Kidney (tissue), 14 donors: ENCODE measurements around the gene LSAMP. TPM values are rescaled to one million over a fixed set of nuclear protein-coding genes. Genes with fewer than 3 reads are reported as not detected.

Source experiments
- DNase-seq, 5 donors: peaks; one replicate each; pipeline ENCODE4 v3.0.0-alpha.2; 2013 to 2020
- FAIRE-seq: peaks from 2 replicates; lab custom pipeline; 2012; peaks lifted over from hg19 to GRCh38; lab: Jason Lieb, UNC
- H3K27ac ChIP-seq, 2 donors: one replicate each; pipeline ENCODE4 v1.7.0; 2013; ENCODE audit warnings: low read depth in 2 of 2, low read length in 2 of 2, inconsistent platforms in 1 of 2
- H3K27me3 ChIP-seq: one replicate; pipeline ENCODE4 v1.7.1; 2013; ENCODE audit warnings: low read length, inconsistent platforms; ENCODE audit not compliant: control insufficient read depth, insufficient read depth
- H3K36me3 ChIP-seq, 3 donors: one replicate each; pipeline versions ENCODE4 v1.7.0 to v1.7.1; 2013; ENCODE audit warnings: low read length in 3 of 3, control low read depth in 1 of 3, inconsistent platforms in 1 of 3; ENCODE audit not compliant: insufficient read depth in 3 of 3, control insufficient read depth in 2 of 3
- H3K4me1 ChIP-seq, 3 donors: one replicate each; pipeline versions ENCODE4 v1.7.0 to v1.7.1; 2013; ENCODE audit warnings: low read length in 3 of 3, inconsistent platforms in 1 of 3, low read depth in 1 of 3; ENCODE audit not compliant: control insufficient read depth in 2 of 3, insufficient read depth in 2 of 3
- H3K4me3 ChIP-seq, 3 donors: one replicate each; pipeline versions ENCODE4 v1.7.0 to v1.8.1; 2013; ENCODE audit warnings: low read length in 3 of 3, control low read depth in 1 of 3, inconsistent platforms in 1 of 3
- H3K9ac ChIP-seq, 3 donors: one replicate each; pipeline versions ENCODE4 v1.7.0 to v1.7.1; 2013; ENCODE audit warnings: low read length in 3 of 3, control low read depth in 1 of 3, inconsistent platforms in 1 of 3
- H3K9me3 ChIP-seq, 3 donors: one replicate each; pipeline versions ENCODE4 v1.7.0 to v1.7.1; 2013; ENCODE audit warnings: low read length in 3 of 3, control low read depth in 1 of 3, inconsistent platforms in 1 of 3; ENCODE audit not compliant: control insufficient read depth in 2 of 3, insufficient read depth in 1 of 3
- intact Hi-C: fragments of 100-400 bp; cut with DNase I; formaldehyde crosslinking; loops from one replicate; pipeline ENCODE4 v1.11.1; 2022
- polyA plus RNA-seq: library from polyadenylated mRNA; stranded (reverse); fragments of 350-450 nt; fragmentation: Illumina TruSeq; extraction: RNeasy Lipid Tissue Mini Kit (QIAGEN cat#74804); gene quantifications from one replicate; pipeline ENCODE4 v1.2.3, GENCODE V29; 2014; ENCODE audit warnings: low read depth, low replicate concordance; ENCODE audit not compliant: insufficient read depth
- total RNA-seq: library from RNA; stranded (reverse); fragmentation: NEBNext Ultra II Directional; extraction: Animal tissue kit (Norgen Biotek cat#: 25700); gene quantifications from one replicate; pipeline ENCODE4 v1.2.1, GENCODE V29; 2021
- TF ChIP-seq, protein P1 (sequence below): IDR thresholded peaks from 3 replicates; pipeline ENCODE4 v1.5.1; 2012; ENCODE audit warnings: mild to moderate bottlenecking, moderate library complexity, borderline replicate concordance; ENCODE audit not compliant: insufficient read depth; ENCODE audit errors: extremely low read depth
- donor health status: control.
- donor health status: control.
- donor health status: control.
- donor health status: control.
- donor health status: control.
- donor health status: DM: yes; HTN: yes; CAD: no.
- donor health status: Normal renal cell carcinoma (clear cell type).

LSAMP gene
- total and polyA plus RNA-seq, 2 donors from 2014 or later, result 1.4 to 3.5 TPM

- FAIRE-seq, result no peak
- TF ChIP-seq, protein P1, sequence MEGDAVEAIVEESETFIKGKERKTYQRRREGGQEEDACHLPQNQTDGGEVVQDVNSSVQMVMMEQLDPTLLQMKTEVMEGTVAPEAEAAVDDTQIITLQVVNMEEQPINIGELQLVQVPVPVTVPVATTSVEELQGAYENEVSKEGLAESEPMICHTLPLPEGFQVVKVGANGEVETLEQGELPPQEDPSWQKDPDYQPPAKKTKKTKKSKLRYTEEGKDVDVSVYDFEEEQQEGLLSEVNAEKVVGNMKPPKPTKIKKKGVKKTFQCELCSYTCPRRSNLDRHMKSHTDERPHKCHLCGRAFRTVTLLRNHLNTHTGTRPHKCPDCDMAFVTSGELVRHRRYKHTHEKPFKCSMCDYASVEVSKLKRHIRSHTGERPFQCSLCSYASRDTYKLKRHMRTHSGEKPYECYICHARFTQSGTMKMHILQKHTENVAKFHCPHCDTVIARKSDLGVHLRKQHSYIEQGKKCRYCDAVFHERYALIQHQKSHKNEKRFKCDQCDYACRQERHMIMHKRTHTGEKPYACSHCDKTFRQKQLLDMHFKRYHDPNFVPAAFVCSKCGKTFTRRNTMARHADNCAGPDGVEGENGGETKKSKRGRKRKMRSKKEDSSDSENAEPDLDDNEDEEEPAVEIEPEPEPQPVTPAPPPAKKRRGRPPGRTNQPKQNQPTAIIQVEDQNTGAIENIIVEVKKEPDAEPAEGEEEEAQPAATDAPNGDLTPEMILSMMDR, result no peak
- no peak for DNase-seq
- intact Hi-C loops, result no loop called here
- Histone ChIP-seq H3K27ac (no peak overlapping the region), H3K4me1 (no peaks in the 10 kb centered on the region), H3K9ac (no peak overlapping the region), H3K9me3 (no peaks in the 10 kb centered on the region), H3K27me3 (no peaks in the 10 kb centered on the region), H3K4me3 (no peak overlapping the region), H3K36me3 (no peaks in the 10 kb centered on the region)
These were observed 159.4 kb downstream of the LSAMP start for GRCh38 chr3:116285781-116286421.

- no peaks in the 10 kb centered on the region for H3K4me1 ChIP-seq
- H3K9me3 ChIP-seq, result no peaks in the 10 kb centered on the region
- no peaks in the 10 kb centered on the region for H3K27me3 ChIP-seq
- DNase-seq (no peak), FAIRE-seq (no peak)
- intact Hi-C loops, result no loop called here
- no peak overlapping the region for H3K27ac ChIP-seq
- no peak overlapping the region for H3K4me3 ChIP-seq
- H3K9ac ChIP-seq, result no peak overlapping the region
- TF ChIP-seq, protein P1, result no peak
- H3K36me3 ChIP-seq, result no peaks in the 10 kb centered on the region
These were observed 163.8 kb downstream of the LSAMP start for GRCh38 chr3:116281313-116282143.

DNA sequence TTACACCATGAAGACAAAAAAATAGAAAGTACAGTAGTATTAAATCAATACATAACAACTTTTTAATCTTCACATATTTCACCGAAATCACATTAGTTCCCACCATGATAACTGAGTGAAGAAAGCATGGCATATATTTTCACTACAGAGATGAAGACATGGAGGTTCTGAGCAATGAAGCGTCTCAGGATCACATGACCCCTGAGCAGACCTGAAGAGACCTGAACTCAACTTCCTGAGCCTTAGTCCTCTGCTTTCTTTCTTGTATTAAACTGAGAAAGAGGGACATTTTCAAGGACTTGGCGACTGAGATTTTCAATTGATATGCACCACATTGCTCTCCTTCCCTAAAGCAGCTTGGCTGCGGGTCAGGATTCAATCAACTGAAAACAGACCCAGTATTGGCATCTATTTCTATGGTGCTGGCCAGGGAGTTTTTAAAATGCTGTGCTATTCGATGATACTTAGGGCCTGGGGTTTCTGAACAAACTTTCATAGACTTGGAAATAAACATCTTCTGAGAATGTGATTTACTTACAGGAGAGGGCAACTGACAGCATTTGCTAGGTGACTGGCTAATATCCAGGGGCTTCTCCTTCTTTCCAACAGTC lies 165.1 kb downstream of the LSAMP start:
- Histone ChIP-seq H3K27me3 (no peaks in the 10 kb centered on the region), H3K9me3 (no peaks in the 10 kb centered on the region), H3K4me1 (no peaks in the 10 kb centered on the region), H3K27ac (no peak overlapping the region), H3K36me3 (no peaks in the 10 kb centered on the region), H3K9ac (no peak overlapping the region), H3K4me3 (no peak overlapping the region)
- FAIRE-seq (no peak), DNase-seq (no peak)
- intact Hi-C loops, result no loop called here
- TF ChIP-seq, protein P1, result no peak
